Effector memory CD8-positive, alpha-beta T cell (primary cell): ENCODE data around the gene UBE2QL1.

ENCODE experiments used
- ATAC-seq: fragments of 150-1000 bp; cut with Tn5 transposase; replicated peaks from 2 replicates; pipeline ENCODE4 v1.10.0; 2021; ENCODE audit warnings: mild to moderate bottlenecking, moderate library complexity
- DNase-seq, 3 experiments: peaks; one replicate each; pipeline ENCODE4 v3.0.0; 2021
- H3K27ac Mint-ChIP-seq, 2 donors: one replicate each; pipeline ENCODE4 v1.8.0; 2022; ENCODE audit warnings: mild to moderate bottlenecking in 2 of 2, mixed read lengths in 2 of 2, moderate library complexity in 2 of 2
- H3K27me3 Mint-ChIP-seq, 2 donors: one replicate each; pipeline ENCODE4 v1.8.0; 2022; ENCODE audit warnings: mixed read lengths in 2 of 2
- H3K36me3 Mint-ChIP-seq: one replicate; pipeline ENCODE4 v1.8.0; 2022; ENCODE audit warnings: mild to moderate bottlenecking, moderate library complexity, mixed read lengths; ENCODE audit not compliant: insufficient read depth
- H3K4me1 Mint-ChIP-seq, 2 donors: one replicate each; pipeline ENCODE4 v1.8.0; 2022; ENCODE audit warnings: low read depth in 2 of 2, mixed read lengths in 2 of 2
- H3K4me3 Mint-ChIP-seq, 2 donors: one replicate each; pipeline ENCODE4 v1.8.0; 2022; ENCODE audit warnings: mild to moderate bottlenecking in 2 of 2, mixed read lengths in 2 of 2, moderate library complexity in 2 of 2
- H3K9me3 Mint-ChIP-seq, 2 donors: one replicate each; pipeline ENCODE4 v1.8.0; 2022; ENCODE audit warnings: mixed read lengths in 2 of 2

UBE2QL1 gene

DNA sequence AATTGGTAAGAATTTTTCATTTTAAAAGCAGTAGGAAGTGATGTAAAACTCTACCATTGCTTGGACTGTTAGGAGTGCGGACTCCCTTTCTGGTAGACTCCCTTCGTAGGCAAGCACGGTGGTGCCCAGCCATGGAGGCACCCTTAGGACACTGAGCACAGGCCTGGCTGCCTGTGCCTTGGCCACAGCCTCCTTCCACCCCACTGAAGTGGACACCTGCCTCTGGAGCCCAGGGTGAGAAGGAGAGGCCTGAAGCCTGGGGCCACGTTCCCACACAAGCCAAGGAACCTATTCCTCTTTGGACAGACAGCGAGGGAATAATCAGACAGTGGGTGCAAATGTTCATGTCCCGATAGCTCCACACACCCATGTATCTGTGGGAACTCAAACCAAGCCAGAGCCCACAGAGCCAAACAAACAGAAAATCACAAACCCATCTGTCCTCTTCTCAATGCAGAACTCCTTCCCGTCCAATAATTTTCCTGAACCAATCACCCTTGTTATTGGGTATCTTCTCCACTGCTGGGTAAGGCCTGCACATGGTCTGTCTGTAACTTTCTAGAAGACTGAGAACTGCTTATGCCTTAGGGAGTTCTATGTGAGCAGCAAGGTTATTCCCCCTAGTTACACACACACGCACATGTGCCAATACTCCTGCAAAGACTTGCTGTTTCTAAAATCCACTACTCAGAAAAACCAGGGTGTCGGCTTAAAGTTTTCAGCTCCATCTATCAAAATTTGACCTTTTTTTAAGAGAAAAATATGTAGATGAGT lies 45.2 kb downstream of the UBE2QL1 start:
- no peaks in the 10 kb centered on the region for H3K36me3 Mint-ChIP-seq
- ATAC-seq (no peak), DNase-seq (no peak)
- H3K4me3 Mint-ChIP-seq: no peak overlapping the region
- H3K9me3 Mint-ChIP-seq: no peaks in the 10 kb centered on the region
- no peak overlapping the region for H3K27ac Mint-ChIP-seq
- no peaks in the 10 kb centered on the region for H3K4me1 Mint-ChIP-seq
- peaks cover 27 to 64% of the 10 kb centered on the region in 2 donors for H3K27me3 Mint-ChIP-seq

DNA sequence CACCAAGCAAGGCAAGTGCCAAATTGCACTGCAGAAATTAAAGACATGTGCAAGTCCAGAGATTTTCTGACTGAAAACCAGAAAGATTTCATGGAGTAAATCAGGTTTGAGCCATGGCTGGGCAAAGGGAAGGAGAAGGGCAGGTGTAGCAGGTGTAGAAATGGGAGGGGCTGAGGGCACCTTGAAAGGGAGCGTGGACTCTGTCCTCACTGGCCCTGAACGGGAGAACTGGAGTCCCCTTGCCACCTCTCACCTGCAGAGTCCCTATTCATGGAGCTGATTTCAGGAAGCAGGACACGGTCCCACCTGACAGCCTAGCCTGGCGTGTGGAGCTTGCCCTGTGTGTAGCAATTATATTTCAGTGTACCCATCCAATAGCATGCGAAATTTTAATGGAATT lies 46.3 kb downstream of the UBE2QL1 start:
- no peaks in the 10 kb centered on the region for H3K9me3 Mint-ChIP-seq
- H3K4me1 Mint-ChIP-seq: no peaks in the 10 kb centered on the region
- no peak for ATAC-seq
- H3K4me3 Mint-ChIP-seq: no peak overlapping the region
- no peak for DNase-seq
- no peak overlapping the region for H3K27ac Mint-ChIP-seq
- H3K27me3 Mint-ChIP-seq: peaks cover 27 to 57% of the 10 kb centered on the region in 2 donors
- H3K36me3 Mint-ChIP-seq: no peaks in the 10 kb centered on the region

DNA sequence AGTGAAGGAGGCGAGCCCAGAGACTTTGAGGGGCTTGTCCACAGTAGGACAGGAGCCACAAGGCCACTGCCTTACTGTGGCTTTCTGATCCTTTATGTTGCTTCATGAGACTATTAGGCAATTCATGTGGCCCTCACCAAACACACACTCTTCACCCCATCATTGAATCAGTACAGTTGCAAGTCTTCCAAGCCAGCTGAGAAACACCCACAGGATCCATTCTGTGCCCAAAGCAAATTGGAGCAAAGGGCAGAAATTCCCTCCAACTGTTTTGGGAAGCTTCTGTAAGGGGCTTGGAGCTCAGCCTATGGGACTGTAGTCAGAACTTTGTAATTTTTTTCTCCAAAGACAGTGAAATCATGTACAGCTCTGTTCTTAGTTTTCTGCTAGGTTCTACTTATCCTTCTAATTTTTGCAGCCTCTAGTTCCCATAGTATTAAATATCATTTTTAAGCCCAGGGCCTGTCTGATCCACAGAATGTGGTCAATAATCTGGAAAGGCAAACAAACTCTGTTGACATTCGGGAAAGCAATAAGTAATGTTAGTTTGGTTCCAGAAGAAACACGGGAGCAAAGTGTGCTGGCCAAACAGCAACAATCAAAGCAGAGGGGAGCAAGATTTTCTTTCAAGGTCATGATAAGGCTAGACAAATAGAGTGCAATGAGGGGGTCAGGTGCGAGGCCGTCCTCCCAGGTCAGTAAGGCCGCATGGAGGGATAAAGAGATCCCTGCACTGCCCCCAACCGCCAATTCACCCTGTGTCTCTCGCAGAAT lies 47.0 kb downstream of the UBE2QL1 start:
- DNase-seq (no peak), ATAC-seq (no peak)
- Mint-ChIP-seq H3K27ac (no peak overlapping the region), H3K4me1 (no peaks in the 10 kb centered on the region), H3K36me3 (no peaks in the 10 kb centered on the region), H3K9me3 (no peaks in the 10 kb centered on the region), H3K4me3 (no peak overlapping the region), H3K27me3 (peaks cover 27 to 57% of the 10 kb centered on the region in 2 donors)

DNA sequence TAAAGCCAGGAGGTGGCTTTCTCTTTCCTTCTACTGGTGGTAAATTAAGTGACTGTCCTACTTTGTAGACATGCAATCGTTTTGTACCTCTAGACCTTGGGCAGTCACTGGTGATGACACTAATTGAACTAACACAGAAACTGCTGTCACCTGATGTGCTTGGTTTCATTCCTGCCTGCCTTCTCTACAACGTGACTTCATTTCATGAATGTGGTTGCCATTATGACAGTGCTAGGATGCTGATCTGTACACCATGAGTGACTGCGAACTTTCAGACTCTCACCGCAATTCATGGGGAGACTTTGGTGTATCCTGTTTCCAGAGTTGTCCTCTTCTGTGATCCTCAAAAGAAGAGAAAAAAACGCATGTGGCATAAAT lies 47.5 kb downstream of the UBE2QL1 start:
- Mint-ChIP-seq H3K4me3 (no peak overlapping the region), H3K27ac (no peak overlapping the region), H3K27me3 (peaks cover 29 to 58% of the 10 kb centered on the region in 2 donors), H3K36me3 (no peaks in the 10 kb centered on the region), H3K4me1 (no peaks in the 10 kb centered on the region), H3K9me3 (no peaks in the 10 kb centered on the region)
- ATAC-seq (no peak), DNase-seq (no peak)

DNA sequence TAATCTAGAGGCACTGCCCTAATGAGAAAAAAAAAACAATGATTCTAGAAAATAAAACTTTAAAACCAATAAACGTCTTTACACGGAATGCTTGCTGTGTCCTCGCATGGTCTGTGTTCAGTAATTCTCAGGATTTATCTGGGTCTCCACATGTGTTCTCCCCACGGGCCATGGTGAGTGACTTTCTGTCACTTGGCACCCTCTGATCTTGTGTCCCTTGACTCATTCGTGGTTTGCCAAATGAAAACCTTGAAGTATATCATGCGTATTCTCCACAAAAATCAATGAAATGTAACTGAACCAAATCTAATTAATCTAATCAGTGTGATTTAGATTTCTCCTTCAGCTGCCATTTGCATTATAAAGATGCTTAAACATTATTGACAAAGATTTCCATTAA lies 48.0 kb downstream of the UBE2QL1 start:
- H3K27ac Mint-ChIP-seq: no peak overlapping the region
- H3K9me3 Mint-ChIP-seq: no peaks in the 10 kb centered on the region
- no peak overlapping the region for H3K4me3 Mint-ChIP-seq
- peaks cover 27 to 58% of the 10 kb centered on the region in 2 donors for H3K27me3 Mint-ChIP-seq
- no peaks in the 10 kb centered on the region for H3K36me3 Mint-ChIP-seq
- no peak for DNase-seq
- ATAC-seq: no peak
- H3K4me1 Mint-ChIP-seq: no peaks in the 10 kb centered on the region

DNA sequence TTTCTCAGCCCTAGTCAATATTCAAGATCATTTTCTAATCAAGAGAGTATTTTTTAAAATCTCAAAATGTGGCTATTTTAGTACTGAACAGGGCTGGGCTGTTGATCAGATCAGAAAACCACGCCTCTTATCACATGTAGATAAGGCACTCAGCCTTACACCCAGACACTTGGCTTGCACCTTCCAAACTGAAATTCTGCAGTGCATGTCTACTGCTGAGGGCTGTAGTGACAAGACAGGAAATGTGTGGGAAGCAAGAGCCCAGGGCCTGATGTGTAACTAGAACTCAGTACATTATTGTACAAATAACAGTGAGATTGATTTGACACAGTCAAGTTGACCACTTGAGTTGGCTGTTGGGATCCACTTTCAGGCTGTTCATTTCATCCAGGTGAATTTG lies 48.6 kb downstream of the UBE2QL1 start:
- Mint-ChIP-seq H3K4me1 (no peaks in the 10 kb centered on the region), H3K27ac (no peak overlapping the region), H3K27me3 (peaks cover 22 to 54% of the 10 kb centered on the region in 2 donors), H3K36me3 (no peaks in the 10 kb centered on the region), H3K9me3 (no peaks in the 10 kb centered on the region), H3K4me3 (no peak overlapping the region)
- ATAC-seq (no peak), DNase-seq (no peak)

DNA sequence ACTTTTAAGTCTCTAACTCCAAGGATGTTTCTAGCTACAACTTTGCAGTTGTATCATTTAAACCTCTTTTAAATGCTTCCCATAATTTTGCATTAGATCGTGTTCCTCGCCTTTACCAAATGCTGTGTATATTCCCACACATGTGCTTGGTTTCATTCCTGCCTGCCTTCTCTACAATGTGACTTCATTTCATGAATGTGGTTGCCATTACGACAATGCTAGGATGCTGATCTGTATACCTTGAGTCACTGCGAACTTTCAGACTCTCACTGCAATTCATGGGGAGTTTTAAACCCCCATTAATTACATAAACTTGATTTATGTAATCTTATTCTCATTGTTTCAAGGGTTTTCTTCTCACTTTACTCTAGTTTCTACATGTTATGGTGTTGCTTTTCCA lies 50.3 kb downstream of the UBE2QL1 start:
- DNase-seq: no peak
- no peaks in the 10 kb centered on the region for H3K36me3 Mint-ChIP-seq
- no peaks in the 10 kb centered on the region for H3K9me3 Mint-ChIP-seq
- H3K27me3 Mint-ChIP-seq: peaks cover 26 to 56% of the 10 kb centered on the region in 2 donors
- no peaks in the 10 kb centered on the region for H3K4me1 Mint-ChIP-seq
- no peak for ATAC-seq
- no peak overlapping the region for H3K27ac Mint-ChIP-seq
- no peak overlapping the region for H3K4me3 Mint-ChIP-seq

DNA sequence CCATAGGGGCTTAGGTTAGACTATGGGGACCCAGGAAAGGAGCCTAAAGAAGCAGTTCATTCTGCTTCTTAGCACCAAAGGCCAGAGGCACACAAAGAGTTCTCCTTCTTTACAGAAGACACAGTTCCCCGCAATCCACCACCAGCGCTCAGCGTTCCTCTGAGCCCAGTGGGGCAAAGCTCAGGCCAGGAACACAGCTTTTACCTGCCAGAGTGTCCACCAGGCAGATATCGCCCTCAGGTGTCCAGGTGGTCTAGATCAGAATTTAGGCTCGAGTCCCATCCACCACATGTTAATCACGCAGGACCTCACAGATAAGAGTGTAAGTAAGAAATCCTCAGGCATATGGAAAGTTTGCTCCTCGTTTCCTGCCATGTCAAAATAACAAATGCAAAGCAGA lies 53.0 kb downstream of the UBE2QL1 start:
- Mint-ChIP-seq H3K9me3 (no peaks in the 10 kb centered on the region), H3K27me3 (peaks cover 27 to 59% of the 10 kb centered on the region in 2 donors), H3K4me3 (no peak overlapping the region), H3K36me3 (no peaks in the 10 kb centered on the region), H3K4me1 (no peaks in the 10 kb centered on the region), H3K27ac (no peak overlapping the region)
- DNase-seq (no peak), ATAC-seq (no peak)

DNA sequence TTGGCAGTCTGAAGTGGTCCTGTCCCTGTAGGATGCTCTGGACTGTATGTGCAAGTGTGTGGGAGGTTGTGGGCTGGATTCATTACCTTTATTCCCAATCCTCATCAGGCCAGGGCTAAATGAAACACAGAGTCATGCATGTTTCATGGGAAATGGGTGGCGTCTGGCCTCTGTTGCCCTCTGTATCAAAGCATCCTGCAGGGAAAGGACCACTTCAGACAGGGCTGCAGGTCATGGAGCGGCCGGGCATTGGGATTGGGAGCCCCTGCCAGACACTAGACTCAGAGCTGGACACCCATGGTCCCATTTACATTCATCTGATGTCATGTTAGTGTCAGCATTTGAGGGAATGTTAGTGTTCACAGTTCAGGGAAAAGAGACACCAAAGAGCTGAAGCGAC lies 53.8 kb downstream of the UBE2QL1 start:
- Mint-ChIP-seq H3K4me1 (no peaks in the 10 kb centered on the region), H3K9me3 (no peaks in the 10 kb centered on the region), H3K36me3 (no peaks in the 10 kb centered on the region), H3K4me3 (no peak overlapping the region), H3K27ac (no peak overlapping the region), H3K27me3 (peaks cover 33 to 65% of the 10 kb centered on the region in 2 donors)
- DNase-seq: no peak
- no peak for ATAC-seq

DNA sequence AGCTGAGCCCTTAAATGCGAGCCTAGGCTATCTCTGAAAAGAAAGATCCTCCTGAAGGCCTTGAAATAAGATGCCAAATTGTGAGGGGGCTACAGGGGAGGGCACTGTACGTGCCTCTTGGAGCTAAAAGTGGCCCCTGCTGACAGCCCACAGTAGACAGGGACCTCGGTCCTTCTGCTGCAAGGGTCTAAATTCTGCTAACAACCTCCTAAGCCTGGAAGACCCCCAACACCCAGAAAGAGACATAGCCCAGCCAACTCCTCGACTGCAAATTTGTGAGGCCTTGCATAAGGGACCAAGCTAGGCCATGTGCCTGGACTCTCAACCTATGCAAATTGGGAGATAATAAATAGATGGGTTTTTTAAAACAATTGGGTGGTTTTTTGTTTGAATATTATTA lies 54.7 kb downstream of the UBE2QL1 start:
- Mint-ChIP-seq H3K27ac (no peak overlapping the region), H3K27me3 (peaks cover 33 to 74% of the 10 kb centered on the region in 2 donors), H3K36me3 (no peaks in the 10 kb centered on the region), H3K4me3 (no peak overlapping the region), H3K4me1 (no peaks in the 10 kb centered on the region), H3K9me3 (no peaks in the 10 kb centered on the region)
- ATAC-seq (no peak), DNase-seq (no peak)

DNA sequence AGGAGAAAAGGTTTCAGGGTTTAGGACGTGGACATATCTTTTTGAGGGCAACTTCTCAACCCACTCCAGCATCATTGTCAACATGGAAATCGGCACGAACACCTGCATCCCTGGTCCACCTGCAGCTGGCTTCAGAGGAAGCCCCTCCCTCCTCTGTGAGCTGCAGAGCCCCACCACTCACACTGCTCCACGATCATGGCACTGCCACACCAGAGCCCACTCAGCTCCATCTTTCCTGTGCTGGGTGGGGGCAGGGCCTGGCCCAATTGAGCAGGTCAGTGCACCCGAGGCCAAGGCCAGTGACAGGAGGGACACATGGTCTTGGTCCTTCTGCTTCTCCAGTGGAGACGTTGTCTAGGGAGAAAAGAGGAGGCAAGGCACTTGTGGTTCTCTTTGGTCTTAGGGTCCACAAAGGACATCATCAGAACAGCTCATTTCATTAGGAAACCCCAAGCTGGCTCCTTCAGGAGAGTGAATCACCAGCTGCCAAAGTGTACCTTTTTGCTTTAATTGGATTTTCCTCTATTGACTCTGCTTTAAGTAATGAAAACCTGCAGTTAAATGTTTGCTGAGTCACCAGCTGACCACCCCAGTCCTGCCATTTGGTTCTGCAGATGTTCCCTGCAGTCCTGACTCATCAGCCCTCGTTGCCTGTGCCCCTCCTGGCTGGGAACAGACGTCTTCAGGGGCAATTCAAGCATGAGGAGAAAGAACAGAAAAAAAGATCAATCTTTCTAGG lies 56.2 kb downstream of the UBE2QL1 start:
- ATAC-seq (no peak), DNase-seq (no peak)
- Mint-ChIP-seq H3K9me3 (no peaks in the 10 kb centered on the region), H3K27ac (no peak overlapping the region), H3K4me1 (no peaks in the 10 kb centered on the region), H3K4me3 (no peak overlapping the region), H3K27me3 (peaks cover 33 to 86% of the 10 kb centered on the region in 2 donors), H3K36me3 (no peaks in the 10 kb centered on the region)

DNA sequence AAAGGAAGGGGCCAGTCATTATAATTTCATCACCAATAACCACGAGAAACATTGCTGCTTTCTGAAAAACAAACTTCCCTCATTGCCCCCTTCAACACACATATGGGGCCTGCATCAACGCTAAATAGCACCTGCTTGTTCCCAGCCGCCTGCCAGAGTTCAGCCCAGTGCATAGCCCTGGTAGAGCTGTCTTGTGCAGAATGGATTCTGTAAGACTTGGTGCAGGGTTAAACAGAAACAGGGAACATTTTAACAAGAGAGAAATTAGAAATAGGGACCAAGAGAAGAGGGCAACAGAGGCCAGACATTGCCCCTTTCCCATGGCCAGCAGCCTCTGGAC lies 56.7 kb downstream of the UBE2QL1 start:
- Mint-ChIP-seq H3K27ac (no peak overlapping the region), H3K4me1 (no peaks in the 10 kb centered on the region), H3K4me3 (no peak overlapping the region), H3K27me3 (peaks cover 33 to 81% of the 10 kb centered on the region in 2 donors), H3K9me3 (no peaks in the 10 kb centered on the region), H3K36me3 (no peaks in the 10 kb centered on the region)
- ATAC-seq (no peak), DNase-seq (no peak)

DNA sequence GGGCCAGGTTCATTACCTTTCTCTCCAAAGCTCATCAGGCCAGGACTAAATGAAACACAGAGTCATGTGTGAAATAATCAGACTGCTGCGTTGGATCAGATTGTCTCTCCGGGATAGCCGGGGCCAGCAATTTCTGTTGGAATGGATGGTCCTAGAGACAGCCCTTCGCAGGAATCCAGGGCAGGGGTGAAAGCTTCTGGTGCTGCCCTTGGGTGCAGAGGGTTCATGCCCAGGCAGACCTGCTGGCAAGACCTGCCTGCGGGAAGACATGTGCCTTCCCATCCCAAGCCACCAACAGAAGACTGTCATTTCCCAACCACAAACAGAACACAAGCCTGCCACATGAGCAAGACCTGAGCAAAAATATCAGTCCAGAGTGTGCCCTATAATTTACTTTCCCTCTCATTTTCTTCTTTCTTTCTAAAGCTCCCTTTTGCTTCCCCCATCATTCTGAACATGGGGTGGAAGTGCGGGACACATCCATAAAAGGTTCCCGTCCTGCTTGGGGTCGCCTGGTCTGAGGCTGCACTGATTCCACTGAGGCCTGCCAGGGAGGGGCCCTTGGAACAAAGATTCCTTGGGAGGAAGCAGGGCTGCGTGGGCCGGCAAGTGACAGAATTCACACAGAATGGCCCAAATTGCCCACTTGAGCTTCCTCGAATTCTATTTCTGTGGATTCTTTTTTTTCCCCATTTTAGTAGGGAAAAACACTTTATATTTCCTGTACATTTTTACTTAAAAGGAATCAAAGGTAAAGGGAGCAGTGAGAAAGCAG lies 57.3 kb downstream of the UBE2QL1 start:
- H3K27me3 Mint-ChIP-seq: peaks cover 31 to 81% of the 10 kb centered on the region in 2 donors
- no peaks in the 10 kb centered on the region for H3K36me3 Mint-ChIP-seq
- ATAC-seq (no peak), DNase-seq (no peak)
- H3K27ac Mint-ChIP-seq: no peak overlapping the region
- H3K9me3 Mint-ChIP-seq: no peaks in the 10 kb centered on the region
- no peak overlapping the region for H3K4me3 Mint-ChIP-seq
- no peaks in the 10 kb centered on the region for H3K4me1 Mint-ChIP-seq
